HG03103 (cell line): ENCODE data around the gene SCAF1.

Experiments
- ATAC-seq: cut with Tn5 transposase; IDR thresholded peaks from one replicate; pipeline ENCODE4 v1.9.1; 2021; ENCODE audit warnings: low read depth; ENCODE audit not compliant: unreplicated experiment

Gene SCAF1

DNA sequence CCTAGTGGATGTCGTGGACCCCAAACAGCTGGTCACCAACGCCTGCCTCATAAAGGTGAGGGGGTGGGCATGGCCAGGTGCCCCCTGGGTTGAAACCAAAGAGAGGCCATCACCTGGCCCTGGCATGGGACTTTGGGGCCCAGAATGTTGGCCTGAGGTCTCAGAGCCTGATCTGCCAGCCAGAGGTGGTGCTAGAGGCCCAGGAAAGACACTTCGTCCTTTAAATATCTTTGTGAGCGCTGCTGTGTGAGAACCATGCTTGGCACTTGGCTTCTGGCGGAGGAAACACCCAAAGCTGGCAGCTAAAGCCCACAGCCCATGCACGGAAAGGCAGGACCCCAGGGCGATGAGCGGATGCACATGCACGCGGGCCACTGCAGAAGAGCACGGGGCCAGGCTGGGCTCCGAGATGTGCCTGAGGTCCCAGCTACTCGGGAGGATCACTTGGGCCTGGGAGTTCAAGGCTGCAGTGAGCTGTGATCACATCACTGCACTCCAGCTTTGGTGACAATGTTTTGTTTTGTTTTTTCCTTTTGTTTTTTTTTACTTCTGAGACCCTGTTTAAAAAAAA lies 43.1 kb downstream of the SCAF1 start:
- no peak for ATAC-seq

DNA sequence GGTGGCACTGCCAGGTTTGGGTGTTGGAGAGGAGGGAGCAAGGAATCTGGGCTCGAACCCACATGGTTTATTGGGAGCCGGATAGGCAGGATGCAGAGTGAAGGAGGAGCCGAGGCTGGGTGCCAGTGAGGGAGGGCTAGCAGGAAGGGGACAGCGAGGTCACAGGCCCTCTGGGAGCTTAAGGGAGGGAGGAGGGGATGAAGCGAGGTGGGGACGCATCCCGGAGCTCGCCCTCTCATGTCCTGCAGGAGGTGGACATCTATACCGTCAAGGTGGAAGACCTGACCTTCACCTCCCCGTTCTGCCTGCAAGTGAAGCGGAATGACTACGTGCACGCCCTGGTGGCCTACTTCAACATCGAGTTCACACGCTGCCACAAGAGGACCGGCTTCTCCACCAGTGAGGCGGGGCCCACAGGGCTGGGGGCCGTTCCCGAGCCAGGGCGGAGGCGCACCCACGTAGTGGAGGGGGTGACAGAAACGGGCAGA lies 43.9 kb downstream of the SCAF1 start:
- no peak for ATAC-seq

DNA sequence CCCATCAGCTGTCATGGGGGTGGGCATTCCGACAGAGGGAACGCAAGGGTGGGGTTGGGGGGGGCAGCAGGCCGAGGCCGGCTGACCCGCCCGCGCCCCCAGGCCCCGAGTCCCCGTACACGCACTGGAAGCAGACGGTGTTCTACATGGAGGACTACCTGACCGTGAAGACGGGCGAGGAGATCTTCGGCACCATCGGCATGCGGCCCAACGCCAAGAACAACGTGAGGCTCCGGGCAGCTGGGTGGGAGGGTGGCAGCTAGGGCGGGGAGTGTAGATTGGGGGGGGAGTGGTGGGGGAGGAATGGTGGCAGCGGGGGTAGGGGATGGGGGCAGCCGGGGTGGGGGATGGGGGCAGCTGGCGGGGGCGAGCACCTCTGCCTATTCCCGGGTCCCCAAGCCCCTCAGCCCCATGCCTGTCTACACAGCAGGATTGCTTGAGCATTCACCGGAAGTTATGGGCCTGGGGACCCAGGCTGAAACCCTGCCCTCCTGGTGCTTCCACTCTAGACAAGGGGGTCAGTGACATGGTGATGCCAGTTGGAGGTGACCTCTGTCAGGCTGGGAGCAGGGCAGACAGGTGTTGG lies 44.6 kb downstream of the SCAF1 start:
- ATAC-seq = no peak

DNA sequence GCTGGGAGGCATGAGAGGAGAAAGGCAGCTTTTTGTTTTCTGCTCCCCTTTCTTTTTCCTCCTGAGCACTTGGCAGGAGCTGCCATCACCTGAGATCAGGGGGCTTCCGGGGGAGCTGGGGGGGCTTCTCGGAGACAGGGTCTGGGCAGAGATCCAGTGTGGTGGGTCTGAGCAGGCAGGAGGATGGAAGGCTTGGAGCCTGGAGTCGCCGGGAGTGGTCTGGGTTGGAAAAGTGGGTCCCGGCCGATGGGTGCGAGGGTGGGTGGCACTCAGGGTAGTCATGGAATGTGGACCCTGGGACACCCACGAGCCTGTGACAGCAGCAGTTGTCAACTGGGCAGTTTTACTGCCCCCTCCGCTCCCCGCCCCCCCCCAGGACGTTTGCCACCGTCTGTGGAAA lies 45.1 kb downstream of the SCAF1 start:
- ATAC-seq = no peak

DNA sequence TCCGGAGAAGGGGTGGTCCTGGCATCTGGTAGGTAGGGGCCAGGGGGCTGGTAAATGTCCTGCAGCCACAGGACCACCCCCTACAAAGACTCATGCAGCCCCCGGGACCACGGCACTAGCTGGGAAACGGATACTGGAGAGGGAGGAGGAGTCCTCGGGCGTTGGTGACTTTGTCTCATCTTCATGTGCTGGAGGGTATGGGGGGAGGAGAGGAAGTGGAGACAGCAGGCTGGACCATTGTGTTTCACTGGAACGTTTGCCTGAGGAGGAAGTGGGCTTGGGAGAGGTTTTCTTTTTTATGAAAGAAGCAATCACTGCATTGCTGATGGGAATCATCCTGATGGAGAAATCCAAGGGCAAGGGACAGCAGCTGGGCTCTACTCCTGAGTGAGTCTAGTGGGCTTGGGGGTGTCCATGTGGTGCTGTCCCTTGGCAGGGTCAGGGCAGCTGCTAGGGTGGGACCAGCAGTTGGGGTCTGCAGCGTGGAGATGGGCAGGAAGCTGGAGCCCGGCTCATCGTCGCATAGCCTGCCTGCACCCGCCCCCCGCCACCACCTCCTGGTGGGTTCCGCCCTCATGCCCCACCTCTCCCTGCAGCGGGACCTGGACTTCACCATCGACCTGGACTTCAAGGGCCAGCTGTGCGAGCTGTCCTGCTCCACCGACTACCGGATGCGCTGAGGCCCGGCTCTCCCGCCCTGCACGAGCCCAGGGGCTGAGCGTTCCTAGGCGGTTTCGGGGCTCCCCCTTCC lies 45.7 kb downstream of the SCAF1 start:
- ATAC-seq = no peak

DNA sequence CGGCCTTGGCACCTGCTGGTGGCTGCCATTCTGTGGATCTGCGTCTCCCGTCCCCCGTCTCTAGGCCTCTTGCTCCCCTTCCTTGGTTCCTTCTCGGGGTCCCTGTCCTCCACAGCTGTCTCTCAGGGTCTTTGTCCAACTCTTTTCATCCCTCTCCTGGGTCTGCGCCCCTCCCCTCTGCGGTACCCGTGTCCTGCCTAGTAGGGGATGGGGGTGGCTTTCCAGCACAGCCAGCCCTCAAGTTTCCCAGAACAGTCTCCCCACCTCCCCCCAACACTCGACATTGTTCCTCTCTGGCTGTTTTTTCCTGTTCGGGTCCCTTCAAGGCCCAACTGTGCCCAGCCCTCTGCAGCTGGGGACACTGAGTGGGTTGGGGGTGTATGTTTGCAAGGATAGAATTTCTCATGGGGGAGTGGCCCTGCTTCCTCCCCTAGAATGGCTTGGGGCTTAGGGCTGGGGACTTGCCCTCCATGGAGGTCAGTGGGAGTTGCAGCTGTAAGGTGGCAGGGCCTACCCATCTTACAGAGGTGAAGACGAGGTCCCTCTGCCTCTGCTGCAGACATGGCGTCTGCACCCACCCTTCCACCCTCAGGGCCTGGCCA lies 46.6 kb downstream of the SCAF1 start:
- no peak for ATAC-seq

DNA sequence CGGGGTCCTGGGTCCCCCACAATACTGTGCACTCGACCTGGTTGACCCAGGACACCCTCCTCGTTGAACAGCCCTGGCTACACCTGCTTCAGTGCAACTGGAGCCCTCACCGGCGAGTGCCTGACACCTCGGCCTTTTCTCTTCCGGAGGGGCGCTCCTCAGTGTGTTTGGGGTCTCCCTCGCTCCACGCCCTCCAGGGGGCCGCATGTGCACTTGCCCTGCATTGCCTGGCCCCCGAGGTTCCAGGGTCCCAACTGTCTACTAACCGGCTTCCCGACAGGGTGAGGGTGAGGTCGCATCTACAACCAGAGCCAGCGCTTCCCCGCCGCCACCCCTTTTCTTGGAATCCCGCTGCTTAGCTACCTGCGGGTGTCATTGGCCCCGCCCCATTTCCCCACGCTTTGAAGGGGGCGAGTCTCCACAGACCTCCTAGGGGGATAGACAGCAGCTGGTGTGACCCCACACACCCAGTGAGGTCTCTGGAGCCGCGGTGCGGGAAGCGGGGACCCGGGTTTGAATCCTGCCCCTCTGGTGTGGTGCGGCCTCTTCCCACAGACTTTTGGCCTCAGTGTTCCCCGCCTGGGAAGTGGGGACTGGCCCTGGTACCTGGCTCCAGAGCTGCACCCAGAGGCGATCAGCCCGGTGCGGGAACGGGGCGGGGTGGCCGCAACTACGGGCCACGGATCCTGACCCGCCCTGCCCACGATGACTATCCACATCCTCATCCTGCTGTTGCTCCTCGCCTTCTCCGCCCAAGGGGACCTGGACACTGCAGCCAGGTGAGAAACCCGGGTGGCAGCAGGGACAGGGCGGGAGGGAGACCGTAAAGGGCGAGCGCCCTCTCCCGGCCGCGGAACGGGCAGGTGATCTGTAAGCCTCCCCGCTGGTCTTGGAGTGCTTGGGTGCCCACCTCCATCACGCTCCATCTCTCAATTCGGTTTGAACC lies 47.4 kb downstream of the SCAF1 start, which contains the start of gene ADM5:
Gene ADM5 (plus strand): TSS at position 462 of the 946 bp plus-strand sequence. CDS start 244 bp downstream, at position 706.
- ATAC-seq = no peak

DNA sequence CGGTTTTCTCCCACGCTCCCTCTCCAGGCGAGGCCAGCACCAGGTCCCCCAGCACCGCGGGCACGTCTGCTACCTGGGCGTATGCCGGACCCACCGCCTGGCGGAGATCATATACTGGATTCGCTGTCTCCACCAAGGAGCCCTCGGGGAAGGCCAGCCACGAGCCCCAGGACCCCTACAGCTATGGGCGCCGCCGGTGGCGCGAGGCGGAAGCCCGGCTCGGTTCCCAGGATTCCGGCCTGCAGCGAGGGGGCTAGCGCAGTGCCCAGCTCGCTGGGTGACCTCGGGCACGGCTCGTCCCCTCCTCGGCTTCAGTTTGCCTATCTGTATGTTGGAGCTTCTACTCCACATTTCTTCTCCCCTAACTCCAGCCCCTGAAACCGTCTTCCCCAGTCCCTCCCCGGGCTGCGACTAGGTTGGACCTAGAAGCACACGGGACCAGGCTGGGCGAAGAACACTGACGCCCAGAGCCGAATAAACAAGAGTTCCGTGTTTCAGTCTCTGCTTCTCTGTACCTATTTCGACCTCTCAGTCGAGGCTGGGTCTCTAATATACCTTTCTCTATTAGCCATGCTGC lies 48.2 kb downstream of the SCAF1 start:
- ATAC-seq = no peak

DNA sequence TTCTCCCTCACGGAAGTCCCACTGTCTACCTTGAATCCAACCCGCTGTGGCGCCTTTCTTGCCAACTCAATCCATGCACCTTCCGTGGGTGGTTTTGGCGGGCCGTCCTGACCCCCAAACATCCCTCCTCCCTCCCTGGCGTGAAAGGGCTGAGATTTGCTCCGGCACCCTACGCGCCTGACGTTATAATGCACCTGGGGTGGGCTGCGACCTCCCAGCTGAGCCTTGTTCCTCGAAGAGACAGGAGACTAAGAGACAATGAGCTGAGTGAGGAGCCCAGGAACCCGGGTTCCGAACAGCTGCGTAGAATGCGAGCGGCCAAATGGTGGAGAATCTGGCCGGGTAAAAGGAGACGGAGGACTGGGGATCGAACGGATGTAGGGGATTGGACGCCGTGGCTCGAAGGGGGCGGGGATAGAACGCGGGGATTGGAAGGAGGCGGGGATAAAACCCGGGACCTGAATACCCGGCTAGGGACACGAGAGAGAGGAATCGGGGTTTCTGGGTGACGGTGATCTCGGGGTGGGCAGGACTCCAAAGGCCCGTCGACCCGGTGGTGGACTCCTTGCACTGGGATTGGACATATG lies 48.7 kb downstream of the SCAF1 start, which contains the start of gene CPT1C:
Gene CPT1C (plus strand): TSS at position 461 of the 587 bp plus-strand sequence. CDS start 1,137 bp downstream, outside the sequence.
- ATAC-seq = no peak

DNA sequence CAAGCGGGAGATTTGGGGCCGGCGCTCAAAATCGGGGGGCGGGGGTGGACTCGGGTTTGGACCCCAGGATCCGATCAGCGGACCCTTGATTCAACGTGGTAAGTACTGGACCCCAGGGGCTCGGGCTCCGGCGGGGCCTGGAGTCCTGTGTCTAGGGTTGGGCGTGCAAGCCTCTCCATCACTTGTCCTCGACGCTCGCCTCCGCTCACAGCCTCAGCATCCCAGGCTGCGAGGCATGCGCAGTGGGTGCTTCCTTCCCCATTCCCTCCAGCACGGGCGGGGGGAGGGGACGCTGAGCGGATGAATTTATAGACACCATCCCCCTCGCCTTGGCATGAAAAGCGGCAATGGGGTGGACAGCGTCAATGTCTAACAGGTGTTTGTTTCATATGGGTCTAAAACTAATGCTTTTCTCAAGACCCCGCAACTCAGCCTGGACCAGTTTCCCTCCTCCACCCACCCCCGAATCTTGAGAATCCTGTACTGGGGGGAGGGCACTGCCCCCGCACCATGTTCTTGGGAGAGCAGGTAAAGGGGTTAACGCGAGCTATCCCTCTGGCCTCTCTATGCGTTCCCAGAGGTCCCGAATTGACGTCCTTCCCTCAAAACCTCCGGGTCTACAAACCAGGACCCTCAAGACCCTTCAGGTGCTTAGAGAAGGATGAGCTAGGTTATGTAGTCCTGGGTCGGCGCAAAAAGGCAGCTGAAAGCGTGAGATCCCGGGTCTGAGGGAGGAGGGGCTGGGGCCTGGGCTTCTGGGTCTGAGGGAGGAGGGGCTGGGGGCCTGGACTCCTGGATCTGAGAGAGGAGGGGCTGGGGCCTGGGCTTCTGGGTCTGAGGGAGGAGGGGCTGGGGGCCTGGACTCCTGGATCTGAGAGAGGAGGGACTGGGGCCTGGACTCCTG lies 49.5 kb downstream of the SCAF1 start:
- ATAC-seq = no peak

DNA sequence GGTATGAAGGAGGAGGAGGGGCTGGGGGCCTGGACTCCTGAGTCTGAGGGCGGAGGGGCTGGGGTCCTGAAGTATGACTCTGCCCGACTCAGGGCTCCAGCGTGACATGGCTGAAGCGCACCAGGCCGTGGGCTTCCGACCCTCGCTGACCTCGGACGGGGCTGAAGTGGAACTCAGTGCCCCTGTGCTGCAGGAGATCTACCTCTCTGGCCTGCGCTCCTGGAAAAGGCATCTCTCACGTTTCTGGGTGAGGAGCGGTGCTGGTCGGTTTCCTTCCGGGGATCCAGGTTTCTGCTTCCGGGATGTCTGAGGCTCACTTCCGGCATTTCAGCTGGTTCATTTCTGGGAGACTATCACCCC lies 50.1 kb downstream of the SCAF1 start:
- no peak for ATAC-seq

DNA sequence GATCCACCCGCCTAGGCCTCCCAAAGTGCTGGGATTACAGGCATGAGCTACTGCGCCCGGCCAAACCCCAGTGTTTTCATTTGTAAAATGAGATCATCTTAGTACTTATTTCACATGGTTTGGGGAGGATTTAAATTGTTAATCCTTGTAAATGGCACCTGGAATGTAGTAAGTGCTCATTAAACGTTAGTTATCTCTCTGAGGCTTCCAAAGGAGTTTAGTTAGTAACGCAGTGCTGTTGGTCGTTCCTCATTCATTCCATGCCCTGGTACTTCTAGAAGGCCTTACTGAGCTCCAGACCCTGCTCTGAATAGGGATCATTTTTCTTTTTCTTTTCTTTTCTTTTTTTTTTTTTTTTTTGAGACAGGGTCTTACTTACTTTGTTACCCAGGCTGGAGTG lies 54.1 kb downstream of the SCAF1 start:
- no peak for ATAC-seq

DNA sequence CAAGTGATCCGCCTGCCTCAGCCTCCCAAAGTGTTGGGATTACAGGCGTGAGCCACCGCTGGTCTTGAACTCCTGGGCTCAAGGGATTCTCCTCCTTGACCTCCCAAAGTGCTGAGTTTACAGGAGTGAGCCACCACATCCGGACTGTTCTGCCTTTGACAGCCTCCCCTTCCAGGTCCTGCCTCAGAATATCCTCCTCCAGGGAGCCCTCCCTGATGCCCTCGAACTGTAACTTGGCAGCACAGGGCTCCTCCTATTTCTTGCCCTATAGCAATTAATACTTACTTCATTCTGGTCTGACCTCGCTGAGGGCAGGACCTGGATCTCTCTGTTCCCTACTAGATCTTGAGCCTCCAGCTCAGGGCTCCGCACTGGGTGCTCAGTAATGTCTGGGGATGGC lies 54.9 kb downstream of the SCAF1 start:
- no peak for ATAC-seq

DNA sequence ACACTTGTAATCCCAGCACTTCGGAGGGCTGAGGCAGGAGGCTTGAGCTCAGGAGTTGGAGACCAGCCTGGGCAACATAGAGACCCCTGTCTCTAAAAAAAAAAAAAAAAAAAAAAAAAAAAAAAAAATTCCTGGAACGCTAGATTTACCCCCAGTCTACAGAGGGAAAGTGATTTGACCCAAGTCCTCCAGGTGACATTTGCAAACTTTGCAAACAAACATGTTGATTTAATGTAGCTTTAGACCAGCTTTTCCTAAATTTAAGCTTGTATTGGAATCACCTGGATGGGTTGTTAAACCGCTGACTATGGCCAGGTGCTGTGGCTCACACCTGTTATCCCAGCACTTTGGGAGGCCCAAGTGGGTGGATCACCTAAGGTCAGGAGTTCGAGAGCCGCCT lies 57.4 kb downstream of the SCAF1 start:
- ATAC-seq = no peak

DNA sequence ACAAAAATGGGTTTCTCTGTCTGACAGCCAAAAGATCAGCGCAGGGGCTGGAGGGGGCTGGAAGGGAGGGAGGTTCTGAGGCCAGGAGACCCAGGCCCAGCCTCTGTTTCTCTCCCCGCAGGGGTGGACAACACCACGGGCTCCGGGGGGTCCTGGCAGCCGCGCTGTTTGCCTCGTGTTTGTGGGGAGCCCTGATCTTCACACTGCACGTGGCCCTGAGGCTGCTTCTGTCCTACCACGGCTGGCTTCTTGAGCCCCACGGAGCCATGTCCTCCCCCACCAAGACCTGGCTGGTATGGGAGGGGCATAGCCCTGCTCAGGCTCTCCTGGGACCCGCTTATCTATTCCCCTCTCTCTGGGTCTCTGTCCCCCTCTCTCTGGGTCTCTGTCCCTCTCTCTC lies 58.6 kb downstream of the SCAF1 start:
- no peak for ATAC-seq

DNA sequence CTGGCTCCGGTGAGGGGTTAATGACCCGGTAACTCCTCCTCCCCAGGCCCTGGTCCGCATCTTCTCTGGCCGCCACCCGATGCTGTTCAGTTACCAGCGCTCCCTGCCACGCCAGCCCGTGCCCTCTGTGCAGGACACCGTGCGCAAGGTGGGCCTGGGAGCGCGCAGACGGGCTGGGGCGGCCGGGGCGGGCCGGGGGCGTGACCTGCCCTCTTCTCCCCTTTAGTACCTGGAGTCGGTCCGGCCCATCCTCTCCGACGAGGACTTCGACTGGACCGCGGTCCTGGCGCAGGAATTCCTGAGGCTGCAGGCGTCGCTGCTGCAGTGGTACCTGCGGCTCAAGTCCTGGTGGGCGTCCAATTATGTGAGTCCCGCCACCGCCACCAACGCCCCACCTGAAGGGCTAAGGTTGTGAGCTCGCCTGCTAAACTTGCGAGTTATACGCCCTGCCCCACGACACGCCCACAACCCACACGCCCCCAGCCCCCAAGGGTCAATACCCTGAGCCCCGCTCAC lies 59.3 kb downstream of the SCAF1 start:
- ATAC-seq = no peak

DNA sequence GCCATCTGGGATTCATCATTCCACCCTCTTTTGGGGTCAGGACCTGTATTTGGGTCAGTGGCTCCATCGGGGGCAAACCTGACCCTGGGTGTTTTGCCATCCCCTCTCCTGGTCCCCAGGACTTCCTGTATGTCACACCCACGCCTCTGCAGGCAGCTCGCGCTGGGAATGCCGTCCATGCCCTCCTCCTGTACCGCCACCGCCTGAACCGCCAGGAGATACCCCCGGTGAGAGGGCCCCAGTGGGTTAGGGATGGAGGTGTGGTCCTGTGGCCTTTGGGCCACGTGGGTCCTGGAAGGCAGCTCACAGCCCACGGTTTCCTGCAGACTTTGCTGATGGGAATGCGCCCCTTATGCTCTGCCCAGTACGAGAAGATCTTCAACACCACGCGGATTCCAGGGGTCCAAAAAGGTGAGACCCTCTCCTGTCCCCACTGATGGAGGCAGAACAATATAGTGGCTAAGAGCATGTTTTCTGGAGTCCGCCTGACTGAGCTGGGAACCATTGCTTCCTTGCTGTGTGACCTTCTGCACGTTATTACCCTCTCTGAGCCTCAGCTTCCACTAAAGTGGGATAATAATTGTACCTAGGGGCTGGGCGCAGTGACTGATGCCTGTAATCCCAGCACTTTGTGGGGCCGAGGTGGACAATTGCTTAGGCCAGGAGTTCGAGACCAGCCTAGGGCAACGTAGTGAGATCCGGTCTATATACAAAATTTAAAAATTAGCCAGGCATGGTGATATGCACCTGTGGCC lies 63.1 kb downstream of the SCAF1 start:
- no peak for ATAC-seq

DNA sequence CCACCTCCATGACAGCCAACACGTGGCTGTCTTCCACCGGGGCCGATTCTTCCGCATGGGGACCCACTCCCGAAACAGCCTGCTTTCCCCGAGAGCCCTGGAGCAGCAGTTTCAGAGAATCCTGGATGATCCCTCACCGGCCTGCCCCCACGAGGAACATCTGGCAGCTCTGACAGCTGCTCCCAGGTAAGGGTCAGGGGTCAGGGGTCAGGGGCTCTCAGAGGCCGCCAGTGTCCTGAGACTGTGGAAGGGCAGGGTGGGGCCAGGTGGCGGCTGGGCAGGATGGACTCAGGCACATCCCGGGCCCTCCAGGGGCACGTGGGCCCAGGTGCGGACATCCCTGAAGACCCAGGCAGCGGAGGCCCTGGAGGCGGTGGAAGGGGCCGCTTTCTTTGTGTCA lies 63.9 kb downstream of the SCAF1 start:
- no peak for ATAC-seq
